T-helper 9 cell (primary cell): ENCODE results near the gene NAV3.

ENCODE experiments used
- DNase-seq: peaks from one replicate; pipeline ENCODE4 v3.0.0-alpha.2; 2020

Gene NAV3

GRCh38 chr12:77842430-77842829, 11.7 kb downstream of the NAV3 start:
- no peak for DNase-seq

DNA sequence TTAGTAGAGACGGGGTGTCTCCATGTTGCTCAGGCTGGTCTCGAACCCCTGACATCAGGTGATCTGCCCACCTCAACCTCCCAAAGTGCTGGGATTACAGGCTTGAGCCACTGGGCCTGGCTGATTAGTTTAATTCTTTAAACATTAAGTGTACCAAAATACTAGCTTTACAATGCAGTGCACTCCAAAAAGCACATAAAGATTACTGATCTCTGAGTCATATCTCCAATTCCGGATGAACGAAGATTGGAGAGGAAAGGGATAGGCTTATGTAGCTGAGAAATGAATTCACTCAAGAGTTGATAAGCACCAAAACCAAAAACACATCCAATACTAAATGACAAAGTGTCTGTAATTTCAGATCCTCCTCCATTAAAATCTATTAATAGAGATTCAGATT, 15.1 kb downstream of the NAV3 start:
- no peak for DNase-seq

GRCh38 chr12:77847060-77847541, 16.4 kb downstream of the NAV3 start:
- no peak for DNase-seq

DNA sequence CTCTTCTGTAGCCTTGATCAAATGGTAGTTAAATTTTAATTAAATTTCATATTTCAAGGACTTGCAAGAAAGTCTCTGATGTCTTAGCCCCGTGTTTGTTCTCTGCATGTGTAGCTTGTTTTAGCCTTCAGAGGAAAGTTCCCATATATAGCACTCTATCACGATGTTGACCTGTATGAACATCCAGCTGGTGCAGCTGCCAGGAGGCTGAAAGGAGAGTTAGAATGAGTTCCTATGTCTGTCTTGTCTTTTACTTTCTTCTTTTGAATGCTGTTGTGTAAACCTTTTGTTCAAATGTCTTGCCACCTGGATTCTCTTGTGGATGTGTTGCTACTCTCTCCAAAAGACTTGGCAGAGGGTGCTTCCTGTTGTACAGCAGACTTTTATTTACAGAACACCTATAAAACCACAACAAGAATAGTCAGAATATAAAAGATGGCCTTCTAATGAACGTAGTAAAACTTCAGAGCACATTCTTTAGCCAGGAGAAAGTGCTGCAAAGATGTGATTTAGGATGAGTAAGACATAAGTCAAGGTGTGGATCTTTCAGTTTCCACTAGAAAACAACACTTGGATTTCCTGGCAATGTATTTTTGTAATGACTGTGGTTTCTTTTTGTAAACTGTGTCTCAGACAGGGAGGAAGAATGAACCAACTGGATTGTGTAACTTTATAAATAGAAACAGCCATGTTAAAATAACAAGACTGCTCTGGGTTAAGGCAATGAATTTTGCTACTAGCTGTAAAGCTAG, 17.2 kb downstream of the NAV3 start:
- no peak for DNase-seq

DNA sequence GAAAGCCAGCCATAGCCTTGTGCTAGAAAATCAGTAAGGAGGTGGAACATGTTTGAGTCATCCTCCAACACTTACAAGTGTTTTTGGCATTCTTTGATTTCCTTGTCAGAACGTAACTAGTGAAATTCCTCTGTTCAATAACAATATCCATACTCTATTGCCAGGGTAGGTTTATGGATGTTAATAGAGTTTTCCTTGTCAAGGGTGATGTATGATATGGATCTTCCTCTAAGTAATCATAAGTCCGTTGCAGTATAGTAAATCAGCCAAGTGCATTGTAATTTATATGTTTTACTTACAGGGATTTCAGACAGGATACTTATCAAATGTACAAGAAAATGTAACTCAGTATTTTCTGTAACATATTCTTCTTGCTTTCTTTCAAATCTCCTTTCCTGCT, 19.4 kb downstream of the NAV3 start:
- DNase-seq, result no peak

- DNase-seq, result no peak
Measured at GRCh38 chr12:77850698-77851097, 20.0 kb downstream of the NAV3 start.

GRCh38 chr12:77855548-77855947, 24.9 kb downstream of the NAV3 start:
- DNase-seq, result no peak

- no peak for DNase-seq
Measured at GRCh38 chr12:77861317-77861716, 30.6 kb downstream of the NAV3 start.

DNA sequence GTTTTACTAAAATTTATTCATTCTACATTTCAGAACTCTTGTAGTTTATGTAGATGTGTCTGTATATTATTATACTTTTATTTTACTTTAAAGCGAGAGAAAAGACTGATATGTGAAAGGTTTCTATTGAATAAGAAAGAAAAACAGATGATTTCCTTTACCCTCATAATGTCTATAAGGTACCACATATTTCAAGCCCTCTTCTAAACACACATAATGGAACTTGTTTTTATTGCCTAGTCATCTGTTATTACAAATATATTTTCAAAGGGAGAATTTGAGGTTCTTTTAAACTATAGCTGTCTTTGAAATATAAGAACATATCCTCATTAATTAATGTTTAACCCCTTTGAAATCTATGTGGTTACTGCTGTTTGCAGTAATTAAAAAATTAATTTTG, 34.5 kb downstream of the NAV3 start:
- DNase-seq, result no peak

DNA sequence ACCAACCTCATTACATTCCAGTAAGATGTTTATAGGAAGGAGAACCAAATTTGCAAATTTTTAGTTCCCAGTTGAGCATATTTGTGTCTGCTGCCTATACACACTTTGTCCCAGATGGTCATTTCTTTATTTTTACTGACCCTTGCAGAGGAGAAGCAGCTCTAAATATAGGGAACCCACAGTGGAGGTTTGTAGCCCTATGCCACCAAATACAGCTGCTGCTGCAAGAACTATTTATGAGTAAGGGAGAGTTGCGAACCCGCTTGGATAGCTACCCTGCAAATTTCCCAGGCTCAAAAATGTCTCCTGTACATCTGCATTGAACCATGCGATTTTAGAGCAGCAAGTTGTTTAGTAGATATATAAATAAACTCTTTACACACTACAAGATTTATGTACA, 48.2 kb downstream of the NAV3 start:
- no peak for DNase-seq

- no peak for DNase-seq
Measured at GRCh38 chr12:77882709-77883108, 52.0 kb downstream of the NAV3 start.

DNA sequence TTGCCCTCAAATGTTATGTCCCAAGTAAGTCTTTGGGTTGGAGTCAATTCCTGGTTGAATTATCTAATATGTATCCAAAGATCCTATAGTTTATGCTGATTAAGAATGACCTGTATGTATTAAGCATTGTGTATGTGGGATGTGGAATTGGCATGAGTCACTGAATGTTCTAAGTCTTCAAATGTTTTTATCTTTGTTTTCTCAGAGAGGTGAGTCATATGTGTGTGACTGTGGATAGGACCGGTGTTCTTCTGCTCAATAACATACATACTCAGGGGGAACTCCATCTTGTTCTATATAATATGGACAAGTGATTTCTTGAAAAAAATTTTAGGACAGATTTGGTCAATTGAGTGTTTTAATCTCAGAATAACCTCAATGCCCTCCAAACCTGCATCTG, 57.9 kb downstream of the NAV3 start:
- DNase-seq, result no peak

DNA sequence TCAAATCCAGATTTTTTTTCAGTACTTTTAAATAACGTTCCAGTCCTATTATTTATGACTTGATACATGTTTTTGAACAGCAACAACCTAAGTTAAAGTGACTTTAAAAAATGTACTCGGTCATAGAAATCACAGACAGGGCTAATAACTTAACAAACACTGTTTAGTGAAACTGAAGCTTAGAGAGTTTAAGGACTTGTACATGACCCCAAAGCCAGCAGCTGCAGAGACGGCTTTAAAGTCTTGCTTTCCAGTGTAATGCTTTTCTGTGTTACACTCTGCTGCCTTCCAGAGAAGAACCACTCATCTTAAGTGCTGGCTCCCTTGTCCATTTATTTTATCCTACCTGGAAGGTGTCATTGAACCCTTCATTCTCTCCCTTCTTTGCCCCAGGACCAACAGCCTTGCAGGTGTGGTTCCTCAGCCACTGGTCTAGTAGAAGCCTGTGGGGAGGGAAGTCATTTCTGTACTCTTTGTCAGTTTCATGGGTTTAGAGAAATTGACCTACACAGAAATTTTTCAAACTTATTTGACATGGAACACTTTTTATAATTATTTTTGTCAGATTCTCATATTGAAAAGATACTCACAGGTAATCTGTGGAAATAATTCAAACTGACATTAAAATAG, 60.9 kb downstream of the NAV3 start:
- DNase-seq, result no peak

DNA sequence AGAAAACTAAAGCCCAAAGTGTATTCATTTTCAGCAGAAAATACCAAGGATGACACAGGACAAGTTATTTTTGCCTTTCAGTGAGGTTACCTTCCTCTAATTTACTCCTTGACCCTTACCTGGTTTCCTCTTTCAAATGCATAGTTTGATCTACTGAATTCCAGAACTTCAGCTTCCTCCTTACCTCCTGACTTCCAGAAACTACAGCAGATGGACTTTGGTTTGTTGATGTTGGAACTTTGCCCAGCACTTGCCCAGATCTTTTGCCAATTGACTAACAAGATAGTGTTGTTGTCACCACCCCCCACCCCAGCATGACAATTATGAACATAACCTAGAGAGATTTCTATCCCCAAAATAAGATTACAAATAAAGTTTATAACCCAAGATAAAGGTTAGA, 63.2 kb downstream of the NAV3 start:
- DNase-seq, result no peak

DNA sequence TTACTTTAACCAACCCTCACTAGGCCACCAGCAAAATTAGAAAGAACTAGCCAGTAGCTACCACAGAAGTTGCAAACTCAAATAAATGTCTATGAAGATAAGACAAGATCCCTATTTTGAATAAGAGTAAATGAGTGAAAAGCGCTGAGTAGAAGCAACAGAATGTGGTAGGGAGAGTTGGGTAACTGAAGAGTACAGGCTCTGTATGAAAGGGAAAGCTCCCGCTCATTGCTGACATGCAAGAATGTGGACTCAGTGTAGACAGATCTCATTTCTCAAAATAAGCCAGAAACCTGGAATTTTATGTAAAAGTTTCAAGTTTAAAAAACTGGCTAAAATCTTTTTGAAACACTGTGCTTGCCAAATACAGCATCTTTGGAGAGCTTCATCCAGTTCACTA, 63.9 kb downstream of the NAV3 start:
- no peak for DNase-seq

- DNase-seq, result no peak
Measured at GRCh38 chr12:77895699-77896098, 65.0 kb downstream of the NAV3 start.

GRCh38 chr12:77907936-77908335, 77.2 kb downstream of the NAV3 start:
- DNase-seq, result no peak

DNA sequence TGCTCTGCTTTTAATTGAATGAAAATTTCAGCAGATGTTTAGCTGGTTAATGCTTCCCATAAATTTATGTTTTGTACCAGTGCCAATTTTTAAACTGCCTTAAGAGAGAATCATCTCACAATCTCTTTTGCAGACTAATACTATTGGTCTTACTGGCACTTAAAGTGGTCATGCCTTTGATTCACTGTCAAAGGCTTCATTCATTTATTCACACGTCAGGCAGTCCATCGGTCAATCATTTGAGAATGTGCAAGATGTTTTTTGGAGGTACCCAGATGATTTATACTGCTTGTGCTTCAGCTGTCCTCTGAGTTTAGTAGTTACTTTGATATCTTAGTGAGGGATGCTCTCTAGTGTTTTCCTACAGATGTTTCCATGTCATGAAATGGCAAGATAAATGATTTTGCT, 83.4 kb downstream of the NAV3 start:
- DNase-seq, result no peak

GRCh38 chr12:77915071-77915600, 84.4 kb downstream of the NAV3 start:
- no peak for DNase-seq

DNA sequence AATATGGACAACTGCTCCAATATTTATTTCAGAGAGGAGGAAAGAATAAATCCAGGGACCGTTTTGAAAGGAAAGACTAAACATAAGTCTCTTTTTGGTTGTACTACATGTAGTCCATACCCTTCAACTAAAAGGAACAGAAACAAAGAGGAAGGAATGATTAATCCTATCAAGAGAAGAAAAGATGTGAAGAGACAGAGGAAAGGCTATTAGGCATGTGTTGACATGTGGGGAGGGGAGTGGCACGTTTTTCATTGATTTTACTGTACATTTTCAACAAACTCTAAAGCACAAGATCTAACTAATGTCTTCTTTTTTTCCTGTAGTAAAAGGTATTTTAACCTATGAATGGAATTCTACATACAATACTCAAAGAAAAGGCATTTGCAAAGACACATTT, 85.6 kb downstream of the NAV3 start:
- DNase-seq, result no peak

DNA sequence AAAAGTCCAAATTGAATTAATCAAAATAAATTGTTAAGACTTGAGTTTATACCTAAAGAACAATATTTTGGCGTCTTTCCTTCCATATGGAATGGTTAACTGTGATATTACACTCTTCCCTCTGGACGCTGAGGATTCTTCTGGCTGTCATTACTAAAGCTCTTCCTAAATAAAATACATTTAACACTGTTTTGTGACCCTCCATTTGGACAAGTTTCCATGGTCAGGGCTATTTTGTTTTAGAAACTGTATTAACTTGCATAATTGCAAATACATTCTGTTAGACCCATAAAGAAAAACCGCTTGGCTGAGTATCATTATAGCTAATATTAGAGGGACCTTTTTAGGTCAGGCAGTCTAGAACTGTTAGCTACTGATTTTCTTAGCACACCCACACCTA, 87.4 kb downstream of the NAV3 start:
- DNase-seq, result no peak

DNA sequence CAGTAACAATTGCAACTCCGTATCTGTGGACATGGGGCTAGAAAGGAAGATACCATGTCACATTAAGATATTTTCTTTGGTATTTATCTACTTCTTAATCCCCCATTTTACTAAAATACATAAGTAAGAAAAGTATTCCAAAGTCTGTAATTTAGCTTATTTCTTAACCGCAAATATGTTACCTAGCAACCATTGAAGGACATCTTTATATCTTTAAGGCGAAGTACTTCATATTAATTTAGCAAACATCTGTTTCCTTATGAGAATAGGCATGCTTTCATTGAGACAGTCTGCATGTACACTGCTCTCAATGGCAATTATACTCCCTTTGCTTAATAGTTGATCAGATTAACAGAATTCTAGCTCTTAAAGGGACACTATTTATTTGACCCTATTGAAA, 88.8 kb downstream of the NAV3 start:
- DNase-seq, result no peak

- no peak for DNase-seq
Measured at GRCh38 chr12:77923882-77924281, 93.2 kb downstream of the NAV3 start.

DNA sequence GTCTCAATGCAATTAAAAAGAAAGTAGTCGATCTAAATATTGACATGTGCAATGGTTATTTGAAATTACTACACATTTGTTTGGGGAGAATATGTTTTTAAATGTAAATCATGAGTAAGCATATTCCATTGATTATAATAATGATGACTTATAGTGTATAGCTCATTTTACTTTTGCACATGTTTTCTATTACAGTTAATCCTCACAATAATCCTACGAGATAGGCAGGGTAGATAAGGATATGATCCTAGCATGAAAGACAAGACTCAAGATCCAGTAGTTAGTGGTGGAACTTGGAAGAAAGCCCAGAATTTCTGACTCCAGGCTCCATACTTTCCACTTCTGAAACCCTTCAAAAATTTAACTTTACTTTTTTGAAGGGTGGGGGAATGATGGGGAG, 94.0 kb downstream of the NAV3 start:
- no peak for DNase-seq
